ENCODE results near the gene SAT2. TPM values are rescaled to one million over a fixed set of nuclear protein-coding genes. Genes with fewer than 3 reads are reported as not detected.

The SAT2 gene
- total and polyA plus RNA-seq, 2 of the 13 experiments (the other 11 are each of a cell fraction or from before 2014, with no cell fraction given), result 37.6 to 93.7 TPM

DNA sequence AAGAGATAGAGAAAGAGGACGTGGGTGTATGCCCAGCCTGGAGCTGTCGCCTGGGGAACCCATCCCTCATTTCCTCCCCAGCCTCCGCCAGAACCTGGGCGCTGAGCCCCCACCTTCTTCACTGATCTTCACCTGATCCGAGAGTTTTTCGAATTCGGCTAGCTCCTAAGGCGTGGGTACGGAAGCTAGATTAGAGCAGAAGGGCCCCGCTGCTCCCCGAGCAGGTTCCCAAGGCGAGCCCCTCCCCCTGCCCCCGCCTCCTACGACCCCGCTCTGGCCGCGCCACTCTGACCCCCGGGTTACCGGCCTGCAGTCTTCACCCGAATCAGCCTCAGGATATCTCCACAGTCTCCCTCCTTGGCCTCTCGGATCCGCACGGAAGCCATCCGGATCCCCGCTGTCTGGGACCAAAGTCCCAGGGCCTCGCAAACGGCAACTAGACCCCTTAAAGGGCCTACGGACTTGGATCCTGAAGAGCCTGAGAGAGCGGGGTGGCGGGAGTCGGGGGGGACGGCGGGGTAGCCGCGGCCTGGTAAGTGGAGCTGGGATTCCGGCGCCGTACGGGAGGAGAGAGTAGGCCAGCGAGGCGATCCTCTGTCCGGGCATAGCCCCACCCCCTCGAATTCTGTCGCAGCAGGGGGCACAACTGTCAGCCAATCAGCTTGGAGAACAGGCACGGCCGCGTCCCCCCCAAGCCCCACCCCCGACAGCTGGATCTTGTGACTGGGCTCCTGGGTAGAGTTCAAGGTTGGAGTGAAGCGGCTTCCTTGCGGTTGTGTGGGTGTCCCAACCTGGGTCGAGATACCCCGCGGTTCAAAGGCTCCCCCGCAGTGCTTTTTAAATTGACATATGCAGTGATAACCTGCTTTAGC, at the start of gene SAT2 (continued):
- TF ChIP-seq FOXP1 (IDR thresholded peaks at IDR 0.05), result no peak
- no peak for TF ChIP-seq FOXP1 (CRISPR knock-in tag; IDR thresholded peaks at IDR 0.05)
- TF ChIP-seq ARNTL (CRISPR knock-in tag; IDR thresholded peaks at IDR 0.05), result 0 out of 2 replicates have a peak, but pooled peaks have one; percentile 33
- TF ChIP-seq, protein P1, sequence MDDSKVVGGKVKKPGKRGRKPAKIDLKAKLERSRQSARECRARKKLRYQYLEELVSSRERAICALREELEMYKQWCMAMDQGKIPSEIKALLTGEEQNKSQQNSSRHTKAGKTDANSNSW (CRISPR knock-in tag; IDR thresholded peaks at IDR 0.05; ENCODE audit: borderline replicate concordance), result no peak
- TF ChIP-seq RARG (CRISPR knock-in tag; IDR thresholded peaks at IDR 0.05; ENCODE audit: low read depth), result no peak
- TF ChIP-seq ZBTB8A (CRISPR knock-in tag; IDR thresholded peaks at IDR 0.05; ENCODE audit: borderline replicate concordance, low read depth), result no peak
- no peak for TF ChIP-seq THAP11 (CRISPR knock-in tag; IDR thresholded peaks at IDR 0.05)
- TF ChIP-seq, protein P2, sequence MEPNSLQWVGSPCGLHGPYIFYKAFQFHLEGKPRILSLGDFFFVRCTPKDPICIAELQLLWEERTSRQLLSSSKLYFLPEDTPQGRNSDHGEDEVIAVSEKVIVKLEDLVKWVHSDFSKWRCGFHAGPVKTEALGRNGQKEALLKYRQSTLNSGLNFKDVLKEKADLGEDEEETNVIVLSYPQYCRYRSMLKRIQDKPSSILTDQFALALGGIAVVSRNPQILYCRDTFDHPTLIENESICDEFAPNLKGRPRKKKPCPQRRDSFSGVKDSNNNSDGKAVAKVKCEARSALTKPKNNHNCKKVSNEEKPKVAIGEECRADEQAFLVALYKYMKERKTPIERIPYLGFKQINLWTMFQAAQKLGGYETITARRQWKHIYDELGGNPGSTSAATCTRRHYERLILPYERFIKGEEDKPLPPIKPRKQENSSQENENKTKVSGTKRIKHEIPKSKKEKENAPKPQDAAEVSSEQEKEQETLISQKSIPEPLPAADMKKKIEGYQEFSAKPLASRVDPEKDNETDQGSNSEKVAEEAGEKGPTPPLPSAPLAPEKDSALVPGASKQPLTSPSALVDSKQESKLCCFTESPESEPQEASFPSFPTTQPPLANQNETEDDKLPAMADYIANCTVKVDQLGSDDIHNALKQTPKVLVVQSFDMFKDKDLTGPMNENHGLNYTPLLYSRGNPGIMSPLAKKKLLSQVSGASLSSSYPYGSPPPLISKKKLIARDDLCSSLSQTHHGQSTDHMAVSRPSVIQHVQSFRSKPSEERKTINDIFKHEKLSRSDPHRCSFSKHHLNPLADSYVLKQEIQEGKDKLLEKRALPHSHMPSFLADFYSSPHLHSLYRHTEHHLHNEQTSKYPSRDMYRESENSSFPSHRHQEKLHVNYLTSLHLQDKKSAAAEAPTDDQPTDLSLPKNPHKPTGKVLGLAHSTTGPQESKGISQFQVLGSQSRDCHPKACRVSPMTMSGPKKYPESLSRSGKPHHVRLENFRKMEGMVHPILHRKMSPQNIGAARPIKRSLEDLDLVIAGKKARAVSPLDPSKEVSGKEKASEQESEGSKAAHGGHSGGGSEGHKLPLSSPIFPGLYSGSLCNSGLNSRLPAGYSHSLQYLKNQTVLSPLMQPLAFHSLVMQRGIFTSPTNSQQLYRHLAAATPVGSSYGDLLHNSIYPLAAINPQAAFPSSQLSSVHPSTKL (CRISPR knock-in tag; IDR thresholded peaks at IDR 0.05), result peak; percentile 55
- peak; percentile 48 for TF ChIP-seq XRCC5 (optimal IDR thresholded peaks at IDR 0.05; ENCODE audit: low read length)
- TF ChIP-seq, protein P3, sequence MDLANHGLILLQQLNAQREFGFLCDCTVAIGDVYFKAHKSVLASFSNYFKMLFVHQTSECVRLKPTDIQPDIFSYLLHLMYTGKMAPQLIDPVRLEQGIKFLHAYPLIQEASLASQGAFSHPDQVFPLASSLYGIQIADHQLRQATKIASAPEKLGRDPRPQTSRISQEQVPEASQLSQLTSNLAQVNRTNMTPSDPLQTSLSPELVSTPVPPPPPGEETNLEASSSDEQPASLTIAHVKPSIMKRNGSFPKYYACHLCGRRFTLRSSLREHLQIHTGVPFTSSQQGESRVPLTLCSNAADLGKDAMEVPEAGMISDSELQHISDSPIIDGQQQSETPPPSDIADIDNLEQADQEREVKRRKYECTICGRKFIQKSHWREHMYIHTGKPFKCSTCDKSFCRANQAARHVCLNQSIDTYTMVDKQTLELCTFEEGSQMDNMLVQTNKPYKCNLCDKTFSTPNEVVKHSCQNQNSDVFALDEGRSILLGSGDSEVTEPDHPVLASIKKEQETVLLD (CRISPR knock-in tag; IDR thresholded peaks at IDR 0.05; ENCODE audit: low read depth), result no peak; the same call in 1 of the 2 replicates
- TF ChIP-seq EHMT2 (IDR thresholded peaks at IDR 0.05; ENCODE audit: borderline replicate concordance, low read depth, low read length), result no peak
- TF ChIP-seq TAF15 (IDR thresholded peaks at IDR 0.05; ENCODE audit: low read depth, low read length, poor library complexity, severe bottlenecking), result no peak
- TF ChIP-seq, protein P4, sequence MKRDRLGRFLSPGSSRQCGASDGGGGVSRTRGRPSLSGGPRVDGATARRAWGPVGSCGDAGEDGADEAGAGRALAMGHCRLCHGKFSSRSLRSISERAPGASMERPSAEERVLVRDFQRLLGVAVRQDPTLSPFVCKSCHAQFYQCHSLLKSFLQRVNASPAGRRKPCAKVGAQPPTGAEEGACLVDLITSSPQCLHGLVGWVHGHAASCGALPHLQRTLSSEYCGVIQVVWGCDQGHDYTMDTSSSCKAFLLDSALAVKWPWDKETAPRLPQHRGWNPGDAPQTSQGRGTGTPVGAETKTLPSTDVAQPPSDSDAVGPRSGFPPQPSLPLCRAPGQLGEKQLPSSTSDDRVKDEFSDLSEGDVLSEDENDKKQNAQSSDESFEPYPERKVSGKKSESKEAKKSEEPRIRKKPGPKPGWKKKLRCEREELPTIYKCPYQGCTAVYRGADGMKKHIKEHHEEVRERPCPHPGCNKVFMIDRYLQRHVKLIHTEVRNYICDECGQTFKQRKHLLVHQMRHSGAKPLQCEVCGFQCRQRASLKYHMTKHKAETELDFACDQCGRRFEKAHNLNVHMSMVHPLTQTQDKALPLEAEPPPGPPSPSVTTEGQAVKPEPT (CRISPR knock-in tag; IDR thresholded peaks at IDR 0.05; ENCODE audit: low read depth), result no peak; the same call in 1 of the 2 replicates
- no peak for TF ChIP-seq RELA (CRISPR knock-in tag; IDR thresholded peaks at IDR 0.05)
- TF ChIP-seq, protein P5, sequence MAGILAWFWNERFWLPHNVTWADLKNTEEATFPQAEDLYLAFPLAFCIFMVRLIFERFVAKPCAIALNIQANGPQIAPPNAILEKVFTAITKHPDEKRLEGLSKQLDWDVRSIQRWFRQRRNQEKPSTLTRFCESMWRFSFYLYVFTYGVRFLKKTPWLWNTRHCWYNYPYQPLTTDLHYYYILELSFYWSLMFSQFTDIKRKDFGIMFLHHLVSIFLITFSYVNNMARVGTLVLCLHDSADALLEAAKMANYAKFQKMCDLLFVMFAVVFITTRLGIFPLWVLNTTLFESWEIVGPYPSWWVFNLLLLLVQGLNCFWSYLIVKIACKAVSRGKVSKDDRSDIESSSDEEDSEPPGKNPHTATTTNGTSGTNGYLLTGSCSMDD (CRISPR knock-in tag; IDR thresholded peaks at IDR 0.05), result no peak
- no peak for TF ChIP-seq ZNF33A (CRISPR knock-in tag; IDR thresholded peaks at IDR 0.05; ENCODE audit: borderline replicate concordance)
- no peak for TF ChIP-seq ZNF383 (CRISPR knock-in tag; IDR thresholded peaks at IDR 0.05; ENCODE audit: borderline replicate concordance)
- TF ChIP-seq ZNF431 (CRISPR knock-in tag; IDR thresholded peaks at IDR 0.05; ENCODE audit: borderline replicate concordance, low read depth), result 0 out of 2 replicates have a peak, but pooled peaks have one; percentile 20
- TF ChIP-seq, protein P6, sequence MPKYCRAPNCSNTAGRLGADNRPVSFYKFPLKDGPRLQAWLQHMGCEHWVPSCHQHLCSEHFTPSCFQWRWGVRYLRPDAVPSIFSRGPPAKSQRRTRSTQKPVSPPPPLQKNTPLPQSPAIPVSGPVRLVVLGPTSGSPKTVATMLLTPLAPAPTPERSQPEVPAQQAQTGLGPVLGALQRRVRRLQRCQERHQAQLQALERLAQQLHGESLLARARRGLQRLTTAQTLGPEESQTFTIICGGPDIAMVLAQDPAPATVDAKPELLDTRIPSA (CRISPR knock-in tag; IDR thresholded peaks at IDR 0.05; ENCODE audit: borderline replicate concordance), result no peak

Data from HepG2 (cell line).